HL-60 (cell line): ENCODE measurements around the gene KPTN.

Experiments
- DNase-seq, 2 experiments: peaks; one replicate each; pipeline ENCODE4 v3.0.0-alpha.2; 2010 to 2020; ENCODE audit warnings: low read depth in 1 of 2, low spot score in 1 of 2
- H3K27ac ChIP-seq: fragments of 250-450 bp; sonication (Bioruptor Pico); replicated peaks from 2 replicates; pipeline ENCODE4 v1.5.1; 2020; ENCODE audit warnings: mild to moderate bottlenecking, moderate library complexity
- H3K27me3 ChIP-seq: fragments of 250-450 bp; sonication (Bioruptor Pico); 2 replicates; pipeline ENCODE4 v1.5.1; 2021; ENCODE audit warnings: mild to moderate bottlenecking, moderate library complexity; ENCODE audit not compliant: insufficient read depth, poor library complexity, severe bottlenecking
- H3K4me3 ChIP-seq: replicated peaks from 2 replicates; pipeline ENCODE4 v1.5.1; 2011; ENCODE audit warnings: mild to moderate bottlenecking, control low read depth, low read length; ENCODE audit not compliant: insufficient read depth
- CTCF ChIP-seq: IDR thresholded peaks from one replicate; pipeline ENCODE4 v1.5.1; 2011; ENCODE audit warnings: low read length, control low read depth, inconsistent platforms; ENCODE audit not compliant: insufficient read depth
- GABPA ChIP-seq: IDR thresholded peaks from 2 replicates; pipeline ENCODE4 v1.6.1; 2012; ENCODE audit warnings: low read depth
- POLR2AphosphoS5 ChIP-seq: IDR thresholded peaks from 2 replicates; pipeline ENCODE4 v1.6.1; 2012; ENCODE audit warnings: low read depth
- REST ChIP-seq: IDR thresholded peaks from 2 replicates; pipeline ENCODE4 v1.6.1; 2012; ENCODE audit warnings: low read depth; ENCODE audit not compliant: insufficient replicate concordance
- SPI1 ChIP-seq: IDR thresholded peaks from 2 replicates; pipeline ENCODE4 v1.6.1; 2012; ENCODE audit warnings: low read depth, mild to moderate bottlenecking, borderline replicate concordance

KPTN gene

GRCh38 chr19:47505506-47505905 lies 21.5 kb upstream of the KPTN start:
- no peaks in the 10 kb centered on the region for H3K27me3 ChIP-seq

GRCh38 chr19:47503826-47504150 lies 19.8 kb upstream of the KPTN start:
- Histone ChIP-seq H3K27me3 (no peaks in the 10 kb centered on the region), H3K27ac (no peak overlapping the region), H3K4me3 (no peak overlapping the region)
- no peak for TF ChIP-seq CTCF
- no peak for DNase-seq

More at GRCh38 chr19:47505506-47505905, 21.5 kb upstream of the KPTN start:
- Histone ChIP-seq H3K27ac (no peak overlapping the region), H3K4me3 (no peak overlapping the region)
- no peak for TF ChIP-seq GABPA
- no peak for TF ChIP-seq SPI1
- no peak for TF ChIP-seq POLR2AphosphoS5
- TF ChIP-seq REST = no peak
- no peak for TF ChIP-seq CTCF
- DNase-seq = no peak

- DNase-seq = no peak
- H3K4me3 ChIP-seq = no peak overlapping the region
- H3K27ac ChIP-seq = no peak overlapping the region
- no peaks in the 10 kb centered on the region for H3K27me3 ChIP-seq
- TF ChIP-seq SPI1 (no peak), REST (no peak), CTCF (no peak), GABPA (no peak), POLR2AphosphoS5 (no peak)
These were observed 19.3 kb upstream of the KPTN start for GRCh38 chr19:47503130-47503825.
